LNCaP clone FGC (cell line): ENCODE results near the gene KRT4.

Experiments
- DNase-seq: peaks from one replicate; pipeline ENCODE4 v3.0.0-alpha.2; 2011; ENCODE audit warnings: low read depth
- H3K4me3 ChIP-seq: 2 replicates; pipeline ENCODE4 v1.5.1; 2011; ENCODE audit warnings: mild to moderate bottlenecking, low read depth, low read length, control low read depth
- CTCF ChIP-seq: IDR thresholded peaks from 2 replicates; pipeline ENCODE4 v1.5.1; 2012; ENCODE audit warnings: mild to moderate bottlenecking; ENCODE audit not compliant: control insufficient read depth, insufficient read depth; ENCODE audit errors: extremely low read depth

Gene KRT4

GRCh38 chr12:52759695-52760094 lies 54.2 kb downstream of the KRT4 start:
- no peak for TF ChIP-seq CTCF

GRCh38 chr12:52759218-52759617 lies 54.7 kb downstream of the KRT4 start:
- TF ChIP-seq CTCF: no peak
- H3K4me3 ChIP-seq: no peak overlapping the region
- DNase-seq: no peak

More at GRCh38 chr12:52759695-52760094, 54.2 kb downstream of the KRT4 start:
- DNase-seq: no peak
- H3K4me3 ChIP-seq: no peak overlapping the region

- no peak for DNase-seq
- no peak for TF ChIP-seq CTCF
- H3K4me3 ChIP-seq: no peak overlapping the region
Measured at GRCh38 chr12:52757449-52758176, 56.3 kb downstream of the KRT4 start.
